Esophagus squamous epithelium (tissue), 4 donors: ENCODE measurements around the gene SEMA5A.

ENCODE experiments used
- POLR2A ChIP-seq, 4 donors: fragments of 450-650 bp; IDR thresholded peaks; one replicate each; pipeline ENCODE4 v1.6.1; 2017; ENCODE audit warnings: antibody characterized with exemption in 4 of 4, mild to moderate bottlenecking in 4 of 4, moderate library complexity in 3 of 4
- TF ChIP-seq, protein P1 (sequence below), 6 experiments: fragments of 450-650 bp in 4 of 6; fragments of 200-600 bp in 2 of 6; sonication (generic) in 2 of 6; IDR thresholded peaks; one replicate each; pipeline ENCODE4 v1.5.1; 2016 to 2019; ENCODE audit warnings: antibody characterized with exemption in 6 of 6, mild to moderate bottlenecking in 4 of 6, moderate library complexity in 4 of 6

DNA sequence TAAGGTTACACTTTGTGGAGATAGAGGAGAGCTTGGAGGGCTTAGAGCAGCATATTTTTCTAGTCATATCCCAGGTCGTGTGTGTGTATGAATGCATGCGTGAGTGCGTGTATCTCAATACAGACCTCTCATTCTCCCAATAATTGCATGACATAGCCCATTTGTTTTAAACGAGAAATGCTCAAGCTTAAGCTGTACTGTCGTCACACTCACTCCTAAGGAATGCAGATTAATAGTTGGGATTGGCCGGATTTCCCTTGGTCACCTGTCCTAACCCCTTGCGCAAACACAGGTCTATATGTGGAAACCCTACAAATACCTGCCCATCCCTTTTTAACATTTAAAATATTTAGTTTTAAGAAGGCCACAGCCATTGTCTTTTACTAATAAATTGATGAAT lies 165.8 kb downstream of the SEMA5A start:
- TF ChIP-seq, protein P1, sequence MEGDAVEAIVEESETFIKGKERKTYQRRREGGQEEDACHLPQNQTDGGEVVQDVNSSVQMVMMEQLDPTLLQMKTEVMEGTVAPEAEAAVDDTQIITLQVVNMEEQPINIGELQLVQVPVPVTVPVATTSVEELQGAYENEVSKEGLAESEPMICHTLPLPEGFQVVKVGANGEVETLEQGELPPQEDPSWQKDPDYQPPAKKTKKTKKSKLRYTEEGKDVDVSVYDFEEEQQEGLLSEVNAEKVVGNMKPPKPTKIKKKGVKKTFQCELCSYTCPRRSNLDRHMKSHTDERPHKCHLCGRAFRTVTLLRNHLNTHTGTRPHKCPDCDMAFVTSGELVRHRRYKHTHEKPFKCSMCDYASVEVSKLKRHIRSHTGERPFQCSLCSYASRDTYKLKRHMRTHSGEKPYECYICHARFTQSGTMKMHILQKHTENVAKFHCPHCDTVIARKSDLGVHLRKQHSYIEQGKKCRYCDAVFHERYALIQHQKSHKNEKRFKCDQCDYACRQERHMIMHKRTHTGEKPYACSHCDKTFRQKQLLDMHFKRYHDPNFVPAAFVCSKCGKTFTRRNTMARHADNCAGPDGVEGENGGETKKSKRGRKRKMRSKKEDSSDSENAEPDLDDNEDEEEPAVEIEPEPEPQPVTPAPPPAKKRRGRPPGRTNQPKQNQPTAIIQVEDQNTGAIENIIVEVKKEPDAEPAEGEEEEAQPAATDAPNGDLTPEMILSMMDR (IDR thresholded peaks at IDR 0.05): no peak
- TF ChIP-seq POLR2A (IDR thresholded peaks at IDR 0.05): no peak
